Measurements from ENCODE around the gene PRDM16. TPM values are rescaled to one million over a fixed set of nuclear protein-coding genes. Genes with fewer than 3 reads are reported as not detected.

Gene PRDM16
- total RNA-seq, 1 donor from 2014 or later, result not detected

DNA sequence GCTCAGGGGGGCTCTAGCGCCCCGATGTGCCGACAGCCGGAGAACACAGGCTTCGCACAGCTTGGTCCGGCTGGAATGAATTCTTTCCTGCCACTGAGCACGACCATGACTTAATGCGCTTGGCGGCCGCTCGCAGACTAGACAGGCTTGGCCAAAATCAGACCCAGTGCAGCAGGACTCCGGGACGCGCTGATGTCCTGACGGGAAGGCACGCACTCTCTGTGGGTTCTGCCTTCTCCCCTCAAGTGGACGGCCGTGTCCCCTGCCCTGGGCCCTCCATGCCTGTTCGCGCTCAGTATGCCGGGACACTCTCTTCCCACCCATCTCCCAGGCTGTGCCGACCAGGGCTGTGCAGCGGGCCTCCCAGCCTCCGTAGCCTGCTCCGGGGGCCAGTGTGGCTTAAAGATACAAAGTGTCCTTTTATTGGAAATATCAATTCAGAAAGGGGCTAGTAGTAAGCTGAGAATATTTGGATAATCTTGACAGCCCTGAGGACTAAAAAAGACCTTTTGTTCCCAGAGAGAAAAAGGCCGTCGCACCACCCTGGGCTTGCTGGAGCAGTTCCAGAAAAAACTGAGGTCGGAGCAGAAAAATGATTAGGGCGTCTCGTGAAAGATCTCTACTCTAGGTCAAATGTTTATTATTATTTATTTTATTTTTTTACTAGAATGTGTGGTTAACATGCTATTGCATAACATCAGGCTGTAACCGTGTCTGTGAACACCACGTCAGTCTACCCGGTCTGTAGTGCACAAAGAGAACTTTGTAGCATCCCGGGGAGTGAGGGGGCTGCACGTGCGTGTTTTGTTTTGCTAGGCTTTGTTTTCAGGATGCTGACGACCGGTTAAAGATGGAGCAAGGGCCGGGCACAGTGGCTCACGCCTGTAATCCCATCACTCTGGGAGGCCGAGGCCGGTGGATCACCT, 297.4 kb downstream of the PRDM16 start:
- DNase-seq, result no peak

DNA sequence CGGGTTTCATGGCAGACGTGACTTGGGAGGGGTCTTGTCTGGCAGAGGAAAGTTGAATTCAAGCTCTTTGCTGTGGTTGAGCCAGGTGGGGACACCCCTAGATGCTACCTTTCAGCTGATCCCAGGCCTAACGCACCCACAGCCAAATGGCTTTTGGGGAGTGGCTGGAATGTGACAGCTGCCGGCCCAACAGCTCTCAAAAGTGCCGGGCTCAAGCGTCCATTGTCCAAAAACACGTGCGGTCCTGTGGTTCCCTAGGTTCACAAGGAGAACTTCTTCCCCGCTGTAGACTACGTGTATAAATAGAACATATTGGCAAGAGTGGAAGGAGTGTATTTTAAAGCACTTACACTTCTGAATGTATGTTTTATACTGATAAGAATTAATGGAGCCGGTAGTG, 298.4 kb downstream of the PRDM16 start:
- no peak for DNase-seq

DNA sequence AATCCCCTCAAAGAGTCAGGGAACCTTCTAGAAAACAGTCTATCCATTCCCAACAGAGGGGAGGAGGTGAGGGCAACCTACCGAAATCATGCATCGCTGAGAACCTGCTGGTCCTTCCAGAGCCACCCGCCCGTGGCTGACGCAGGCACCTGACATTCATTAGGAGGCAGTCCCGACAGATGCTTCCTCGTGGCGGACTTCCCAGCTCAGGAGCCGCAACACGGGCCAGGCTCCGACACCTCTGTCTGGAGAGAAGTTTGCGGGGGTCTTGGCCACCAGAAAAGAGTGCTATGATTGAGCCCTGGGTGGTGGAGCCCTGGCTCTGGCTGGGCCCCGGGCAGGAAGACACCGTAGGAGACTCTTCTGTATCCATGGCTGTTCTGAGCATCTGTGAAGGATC, 299.1 kb downstream of the PRDM16 start:
- no peak for DNase-seq

DNA sequence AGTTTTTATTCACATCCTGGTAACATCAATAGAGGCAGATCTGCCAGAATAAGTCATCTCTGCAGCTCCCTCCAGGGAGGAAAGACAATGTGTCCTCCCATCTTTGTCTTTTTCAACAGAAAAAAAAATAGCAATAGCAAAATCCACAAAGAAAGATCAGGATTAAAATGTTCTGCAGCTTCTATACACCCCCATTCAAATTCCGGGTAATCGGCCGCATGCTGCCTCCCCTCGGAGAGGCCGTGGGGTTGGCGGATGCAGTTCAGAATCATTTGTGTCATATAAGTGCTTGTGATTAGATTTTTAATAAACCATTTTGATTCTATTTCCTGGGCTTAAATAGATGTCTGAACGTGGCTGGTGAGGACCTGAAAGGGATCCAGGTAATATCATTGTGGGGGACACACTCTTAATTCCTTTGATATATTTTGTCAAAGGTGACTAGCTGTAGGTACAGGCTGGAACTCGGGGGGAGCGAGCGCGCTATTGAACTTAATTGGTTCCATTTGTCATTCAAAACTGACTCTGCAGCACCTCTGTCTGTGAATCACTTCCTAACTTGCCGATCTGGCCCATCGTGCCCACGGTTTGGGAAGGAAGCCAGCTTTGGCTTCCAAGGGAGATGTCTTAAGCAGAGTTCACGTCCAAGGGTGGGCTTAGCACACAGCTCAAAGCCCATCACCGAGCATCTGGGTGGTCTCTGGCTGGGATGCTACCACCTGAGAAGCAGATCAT, 299.9 kb downstream of the PRDM16 start:
- DNase-seq, result no peak

DNA sequence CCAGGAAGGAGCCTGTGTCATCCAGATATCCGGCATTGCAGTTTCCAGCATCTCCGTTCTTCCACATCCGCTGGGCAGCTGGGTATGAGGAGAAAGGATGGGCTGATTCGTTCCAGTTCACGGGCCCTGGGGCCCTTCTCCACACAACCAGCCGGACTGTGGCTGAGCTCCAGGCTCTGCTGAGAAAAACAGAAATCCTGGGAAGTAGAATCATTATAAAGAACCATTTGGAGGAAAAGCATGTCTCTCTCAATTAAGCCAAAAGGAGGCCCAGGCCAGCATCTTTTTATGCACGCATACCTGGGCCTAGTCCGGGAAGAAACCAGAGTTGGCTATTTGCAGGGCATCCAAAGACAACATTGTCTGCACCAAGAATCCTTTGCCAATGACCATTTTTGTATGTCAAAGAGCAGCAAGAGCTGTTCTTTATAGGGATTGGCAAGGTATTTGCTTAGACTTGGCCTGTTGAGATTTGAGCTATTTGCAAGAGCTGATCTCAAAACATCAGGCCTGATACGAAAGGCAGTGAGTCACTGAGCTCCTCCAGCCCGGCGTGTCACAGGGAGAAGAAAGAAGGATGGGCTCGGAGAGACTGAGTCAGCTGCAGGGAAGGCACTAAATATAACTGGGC, 300.6 kb downstream of the PRDM16 start:
- no peak for DNase-seq

- no peak for DNase-seq
Measured at GRCh38 chr1:3370856-3371703, 302.1 kb downstream of the PRDM16 start.

DNA sequence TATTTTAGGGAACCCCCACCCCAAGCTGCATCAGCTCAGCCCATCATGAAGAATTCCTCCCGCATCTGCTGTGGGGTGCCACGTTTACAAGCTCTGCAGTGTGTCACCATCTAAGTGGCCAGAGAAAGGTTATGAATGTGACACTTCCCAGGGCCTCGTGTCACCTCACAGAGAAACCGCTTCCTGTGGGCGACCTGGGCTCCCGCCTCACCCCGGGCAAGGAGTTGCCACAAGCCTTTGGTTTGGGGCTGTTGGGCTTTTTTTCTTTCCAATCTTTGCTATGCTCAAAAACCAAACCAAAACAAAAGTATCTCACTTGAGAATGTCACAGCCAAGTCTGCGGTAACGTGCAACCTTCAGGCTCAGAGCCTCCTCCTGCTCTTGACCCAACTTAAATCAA, 303.3 kb downstream of the PRDM16 start:
- no peak for DNase-seq

- no peak for DNase-seq
Measured at GRCh38 chr1:3373175-3373574, 304.2 kb downstream of the PRDM16 start.

DNA sequence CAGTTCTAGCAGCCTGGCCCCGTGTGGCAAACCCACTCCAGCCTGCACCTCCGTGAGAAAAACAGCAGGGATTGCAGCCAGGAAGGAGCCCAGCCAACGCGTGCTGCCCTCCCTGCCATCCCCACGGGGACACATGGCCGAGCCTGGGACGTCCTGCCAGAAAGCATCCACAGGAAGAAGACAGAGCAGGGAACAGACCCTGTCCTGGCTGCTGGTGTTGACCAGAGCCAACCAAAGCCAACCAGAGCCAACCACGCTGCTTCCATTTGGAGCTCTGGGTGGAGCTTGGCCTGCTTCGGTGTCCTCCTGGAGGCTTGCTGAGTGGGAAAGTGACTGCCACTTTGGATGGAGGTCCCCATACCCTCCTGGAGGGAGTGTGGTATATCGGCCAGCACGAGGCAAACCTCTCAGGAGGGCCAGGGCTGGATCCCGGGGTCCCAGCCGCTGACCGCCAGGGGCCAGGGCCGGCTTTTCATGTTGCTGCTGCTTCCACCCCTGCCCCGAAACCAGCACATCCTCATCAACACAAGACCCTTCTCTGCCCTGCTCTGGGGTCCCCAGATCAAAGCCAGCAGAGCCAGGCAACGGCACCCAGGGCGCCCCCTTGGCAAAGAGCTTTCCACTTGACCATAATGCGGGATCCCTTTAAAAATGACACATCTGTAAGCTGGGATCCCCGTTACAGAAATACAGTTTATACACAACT, 304.9 kb downstream of the PRDM16 start:
- no peak for DNase-seq

DNA sequence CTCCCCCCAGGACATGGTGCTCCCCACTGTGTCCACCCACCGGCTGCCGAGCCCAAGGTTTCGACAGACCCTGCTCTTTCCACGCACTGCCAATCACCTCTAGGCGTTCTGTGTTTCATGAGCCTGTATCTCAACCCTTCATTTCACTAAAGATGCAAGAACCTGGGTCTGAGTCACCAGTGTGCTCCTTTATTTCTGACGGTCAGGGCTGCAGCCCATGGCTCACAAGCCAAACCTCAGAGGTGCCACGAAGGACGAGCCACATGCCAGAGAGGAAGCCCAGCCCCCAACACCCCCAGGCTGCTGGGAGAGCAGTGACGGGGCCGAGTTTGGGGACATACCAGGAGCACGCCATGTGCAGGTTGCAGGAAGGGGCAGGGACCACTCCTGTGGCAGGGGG, 306.2 kb downstream of the PRDM16 start:
- DNase-seq, result no peak

GRCh38 chr1:3377166-3377565, 308.2 kb downstream of the PRDM16 start:
- DNase-seq, result no peak

- no peak for DNase-seq
Measured at GRCh38 chr1:3377604-3378279, 308.7 kb downstream of the PRDM16 start.

- no peak for DNase-seq
Measured at GRCh38 chr1:3378411-3379208, 309.6 kb downstream of the PRDM16 start.

- DNase-seq, result no peak
Measured at GRCh38 chr1:3379934-3380333, 310.9 kb downstream of the PRDM16 start.

- DNase-seq, result no peak
Measured at GRCh38 chr1:3380469-3380868, 311.5 kb downstream of the PRDM16 start.

GRCh38 chr1:3381901-3382300, 312.9 kb downstream of the PRDM16 start:
- DNase-seq, result no peak

DNA sequence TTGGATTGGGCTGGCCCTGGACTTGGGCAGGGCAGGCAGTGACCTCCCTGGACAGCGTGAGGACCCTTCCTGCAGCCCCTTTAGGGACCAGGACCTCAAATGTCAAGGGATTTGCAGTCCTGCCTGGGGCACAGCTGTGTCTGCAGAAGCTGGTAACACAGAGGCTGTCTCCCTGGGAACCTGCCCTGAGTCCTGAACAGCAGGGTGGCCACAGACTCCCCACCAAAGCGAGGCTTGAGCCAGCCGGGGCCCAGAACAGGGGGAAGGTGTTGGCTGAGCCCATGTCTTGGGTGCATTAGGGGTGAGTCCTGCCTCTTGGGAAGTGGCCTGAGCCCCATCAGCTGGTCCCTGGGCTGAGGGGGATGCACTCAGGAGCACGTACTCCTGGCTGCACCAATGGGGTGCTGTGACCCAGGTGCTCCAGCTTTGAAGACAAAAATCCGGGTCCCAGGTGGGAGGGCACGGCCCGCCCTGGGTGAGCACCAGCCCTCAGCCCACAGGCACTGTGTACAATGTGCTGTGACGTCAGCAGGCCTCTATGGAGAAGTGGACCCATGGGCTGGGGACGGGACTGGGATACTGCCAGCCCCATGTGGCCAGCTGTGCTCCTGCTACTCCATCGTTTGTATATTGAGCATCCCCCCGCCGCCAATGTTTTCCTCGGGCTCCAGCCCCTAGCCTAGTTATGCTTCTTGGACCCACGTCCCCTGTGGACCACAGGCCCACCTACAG, 313.5 kb downstream of the PRDM16 start:
- no peak for DNase-seq

GRCh38 chr1:3383679-3384078, 314.7 kb downstream of the PRDM16 start:
- DNase-seq, result no peak

DNA sequence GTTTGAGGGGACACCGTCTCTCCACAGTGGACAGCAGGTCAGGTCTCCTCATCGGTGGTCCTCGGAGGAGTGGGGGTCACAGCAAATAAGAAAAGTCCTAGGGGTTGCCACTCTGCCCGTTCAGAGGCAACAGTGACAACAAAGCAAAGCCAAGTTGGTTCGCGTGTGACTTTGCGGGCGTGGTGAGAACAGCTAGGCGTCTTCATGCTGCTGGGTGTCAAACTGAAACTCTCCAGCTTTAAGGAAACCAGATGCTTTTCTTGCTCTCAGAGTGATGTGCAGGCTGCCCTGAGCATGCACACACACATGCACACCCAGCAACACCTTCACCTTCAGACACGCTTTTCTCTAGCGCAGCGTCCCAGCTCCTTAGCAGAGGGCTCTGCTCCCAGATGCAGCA, 315.4 kb downstream of the PRDM16 start:
- DNase-seq, result no peak
